Measurements from ENCODE around the gene POLR2J2.
"Not testable (repeated sequence)": the region's sequence is repeated elsewhere in the genome, so short reads cannot be mapped to it uniquely, and the experiment has no call there.

GRCh38 chr7:102671956-102672307 is 469 bp upstream of the POLR2J2 start:
- not testable (repeated sequence) for TF ChIP-seq CTCF, EP300, POLR2AphosphoS5 (IDR thresholded peaks at IDR 0.05)

All from upper lobe of left lung (tissue), 4 donors.